K562 (cell line): ENCODE measurements around the gene GTF2A1L. TPM values are rescaled to one million over a fixed set of nuclear protein-coding genes. Genes with fewer than 3 reads are reported as not detected.
"Not testable (repeated sequence)": the region's sequence is repeated elsewhere in the genome, so short reads cannot be mapped to it uniquely, and the experiment has no call there.

Experiments
- ATAC-seq: fragments of 200-7000 bp; cut with Tn5 transposase; 3 replicates; pipeline ENCODE4 v1.9.1; 2020; ENCODE audit warnings: moderate library complexity
- BruUV-seq: library from RNA; stranded (reverse); fragments of 400-500 nt; replicated peaks from 2 replicates; lab custom pipeline; 2021; lab: Mats Ljungman, UMichigan
- CTCF ChIA-PET: fragments of 300-600 bp; formaldehyde crosslinking; extraction: SDS; loops from one replicate; lab custom pipeline; 2021; ENCODE audit warnings: low intra/inter-chr PET ratio; lab: Yijun Ruan, JAX
- POLR2A ChIA-PET: fragments of 300-600, 350-650 bp; sonication (Branson Sonifier 250); formaldehyde crosslinking; extraction: SDS; loops from one replicate; lab custom pipeline; 2021; ENCODE audit warnings: antibody characterized with exemption, inconsistent platforms; lab: Yijun Ruan, JAX
- DNase-seq, 4 experiments: peaks; one replicate each; pipeline versions ENCODE4 v3.0.0 to v3.0.0-alpha.2; 2011 to 2018; ENCODE audit warnings: low spot score in 3 of 4, mixed read lengths in 3 of 4; ENCODE audit errors: extremely low read depth in 1 of 4
- FAIRE-seq: peaks from 2 replicates; lab custom pipeline; 2011; peaks lifted over from hg19 to GRCh38; lab: Jason Lieb, UNC
- H2AFZ ChIP-seq: 2 replicates; pipeline ENCODE4 v1.6.0; 2011; ENCODE audit warnings: low read depth, low read length, control low read depth, inconsistent platforms
- H3K27ac ChIP-seq: fragments of 200-600 bp; 3 replicates; pipeline ENCODE4 v1.8.0; 2011; ENCODE audit warnings: low read depth, mild to moderate bottlenecking, control low read depth, inconsistent platforms, low read length, moderate library complexity, mixed read lengths; ENCODE audit errors: extremely low read depth
- H3K27me3 ChIP-seq, 2 experiments: fragments of 300-600 bp in 1 of 2; 2 replicates in 1 of 2; 3 replicates in 1 of 2; pipeline versions ENCODE4 v1.6.0 to v1.8.0; 2011; ENCODE audit warnings: inconsistent platforms in 2 of 2, low read length in 2 of 2, mild to moderate bottlenecking in 1 of 2, mixed read lengths in 1 of 2, moderate library complexity in 1 of 2; ENCODE audit not compliant: control insufficient read depth in 2 of 2, insufficient read depth in 2 of 2
- H3K36me3 ChIP-seq: fragments of 300-600 bp; 3 replicates; pipeline ENCODE4 v1.8.0; 2011; ENCODE audit warnings: mild to moderate bottlenecking, low read length, inconsistent platforms; ENCODE audit not compliant: control insufficient read depth, insufficient read depth
- H3K4me1 ChIP-seq, 2 experiments: fragments of 200-600 bp in 1 of 2; replicated peaks in 1 of 2; 2 replicates in 1 of 2; 3 replicates in 1 of 2; pipeline versions ENCODE4 v1.5.1 to v1.8.0; 2011; ENCODE audit warnings: inconsistent platforms in 2 of 2, low read length in 2 of 2, mild to moderate bottlenecking in 1 of 2, mixed read lengths in 1 of 2, moderate library complexity in 1 of 2; ENCODE audit not compliant: control insufficient read depth in 2 of 2, insufficient read depth in 2 of 2
- H3K4me2 ChIP-seq: 2 replicates; pipeline ENCODE4 v1.6.1; 2011; ENCODE audit warnings: low read length, control low read depth, inconsistent platforms, mixed read lengths; ENCODE audit not compliant: insufficient read depth
- H3K4me3 ChIP-seq: fragments of 200-600 bp; sonication (generic), shearing (Covaris generic); 2 replicates; pipeline ENCODE4 v1.5.1; 2016; ENCODE audit warnings: control low read depth, inconsistent platforms
- H3K79me2 ChIP-seq: fragments of 200-600 bp; 3 replicates; pipeline ENCODE4 v1.8.0; 2011; ENCODE audit warnings: low read length, inconsistent platforms; ENCODE audit not compliant: control insufficient read depth, insufficient read depth
- H3K9ac ChIP-seq, 2 experiments: 2 replicates each; pipeline versions ENCODE4 v1.6.0 to v1.6.1; 2011; ENCODE audit warnings: low read depth in 2 of 2, low read length in 2 of 2, control low read depth in 1 of 2, inconsistent platforms in 1 of 2, mild to moderate bottlenecking in 1 of 2, mixed read lengths in 1 of 2; ENCODE audit not compliant: insufficient read depth in 1 of 2
- H3K9me1 ChIP-seq: one replicate; pipeline ENCODE4 v1.6.0; 2011; ENCODE audit warnings: inconsistent platforms, mild to moderate bottlenecking, low read length, moderate library complexity; ENCODE audit not compliant: control insufficient read depth, insufficient read depth
- H3K9me3 ChIP-seq: replicated peaks from 2 replicates; pipeline ENCODE4 v1.5.1; 2011; ENCODE audit warnings: low read depth, low read length, inconsistent platforms; ENCODE audit not compliant: control insufficient read depth, insufficient read depth
- H4K20me1 ChIP-seq: replicated peaks from 2 replicates; pipeline ENCODE4 v1.6.1; 2011; ENCODE audit warnings: low read length, inconsistent platforms, mixed read lengths; ENCODE audit not compliant: control insufficient read depth, insufficient read depth
- GABPB2 ChIP-seq: fragments of 250-450 bp; sonication (Bioruptor Pico); conservative IDR thresholded peaks from 2 replicates; pipeline ENCODE4 v1.5.1; 2021; ENCODE audit warnings: mild to moderate bottlenecking
- ZNF146 ChIP-seq: IDR thresholded peaks from one replicate; pipeline ENCODE4 v1.6.1; 2018; ENCODE audit warnings: missing compliant biosample characterization; ENCODE audit not compliant: unreplicated experiment
- WGBS: fragments of 100-300 bp; shearing (Covaris generic); methylation state at CpG from one replicate; pipeline ENCODE4 v1.1.6; 2016; ENCODE audit warnings: low coverage, mixed read lengths; ENCODE audit not compliant: insufficient coverage; ENCODE audit errors: missing lambda C conversion rate; 5-methylcytosine and 5-hydroxymethylcytosine counted together
- in situ Hi-C: fragments of 300-500 bp; cut with MboI; formaldehyde crosslinking; loops from 4 replicates; pipeline ENCODE4 v1.15.0; 2018; ENCODE audit warnings: inconsistent platforms, mixed read lengths
- intact Hi-C: fragments of 100-400 bp; cut with micrococcal nuclease; formaldehyde crosslinking; loops from 2 replicates; pipeline ENCODE4 v1.14.2; 2022
- polyA plus RNA-seq, 8 experiments: library from polyadenylated mRNA; depleted of rRNA in 4 of 8; stranded (reverse) in 5 of 8; unstranded in 3 of 8; fragments of >200 nt; fragmentation: Nextera tagmentation in 2 of 8; fragmentation: Illumina TruSeq in 1 of 8; extraction: Ambion mirVana in 2 of 8; extraction: Trizol in 1 of 8; gene quantifications; 2 replicates each; pipeline versions ENCODE4 v1.2.1 to v1.2.3, GENCODE V29; 2011 to 2014; ENCODE audit warnings: inconsistent platforms in 1 of 8, missing spikeins in 1 of 8
- total RNA-seq, 7 experiments: library from RNA; depleted of rRNA in 6 of 7; stranded (reverse); fragments of >200 nt in 6 of 7; fragmentation: Illumina TruSeq in 2 of 7; extraction: Trizol in 2 of 7; gene quantifications; 2 replicates each; pipeline versions ENCODE4 v1.2.1 to v1.2.3, GENCODE V29; 2011 to 2021; ENCODE audit warnings: low replicate concordance in 1 of 7
- TF ChIP-seq, protein P1 (sequence below), 2 experiments: IDR thresholded peaks in 1 of 2; conservative IDR thresholded peaks in 1 of 2; 2 replicates each; pipeline ENCODE4 v1.6.1; 2016; ENCODE audit warnings: low read depth in 2 of 2, mild to moderate bottlenecking in 1 of 2, missing compliant biosample characterization in 1 of 2, missing genetic modification characterization in 1 of 2, moderate library complexity in 1 of 2
- TF ChIP-seq, protein P2 (sequence below), 3 experiments: fragments of 200-800 bp in 1 of 3; fragments of 250-450 bp in 1 of 3; fragments of 450-650 bp in 1 of 3; sonication (Bioruptor Pico) in 1 of 3; sonication (Bioruptor generic) in 1 of 3; formaldehyde crosslinking in 1 of 3; IDR thresholded peaks; 2 replicates each; pipeline versions ENCODE4 v1.6.1 to v1.8.0; 2016 to 2022; ENCODE audit warnings: mild to moderate bottlenecking in 2 of 3, missing genetic modification characterization in 2 of 3, missing compliant biosample characterization in 1 of 3, moderate library complexity in 1 of 3
- TF ChIP-seq, protein P3 (sequence below): IDR thresholded peaks from 2 replicates; pipeline ENCODE4 v1.6.1; 2011; ENCODE audit not compliant: insufficient read length; ENCODE audit errors: extremely low read depth

GTF2A1L gene
- total and polyA plus RNA-seq, 9 of the 15 experiments (the other 6 are each of a cell fraction or from before 2014, with no cell fraction given), result 0.05 to 0.35 (median 0.12) TPM; not detected in 5

GRCh38 chr2:48614581-48614980 is 3.1 kb upstream of the GTF2A1L start:
- H3K4me1 ChIP-seq, H3K4me2 ChIP-seq, H3K79me2 ChIP-seq, H4K20me1 ChIP-seq, DNase-seq, BruUV-seq, H3K9ac ChIP-seq, H3K27ac ChIP-seq, H3K9me3 ChIP-seq, H2AFZ ChIP-seq, H3K36me3 ChIP-seq, ATAC-seq, CTCF ChIA-PET, POLR2A ChIA-PET, intact Hi-C loops, FAIRE-seq, H3K27me3 ChIP-seq, H3K9me1 ChIP-seq, H3K4me3 ChIP-seq: not testable (repeated sequence)
- WGBS, result 85% methylated on average over 4 of the region's 35 CpGs
- in situ Hi-C loops, result loop anchor here (25.0 kb wide), 1 partner anchor 1873 kb away; no protein-coding TSS in a partner anchor

- in situ Hi-C loops, result loop anchor here (25.0 kb wide), 1 partner anchor 1868 kb away; no protein-coding TSS in a partner anchor
- peaks cover 0 to 4% of the 10 kb centered on the region in 2 experiments; a peak in 1 of 5 replicates for H3K4me1 ChIP-seq
- DNase-seq, result no peak
- BruUV-seq, result no TSS peak
- no peaks in the 10 kb centered on the region for H3K9me3 ChIP-seq
- H3K4me3 ChIP-seq, result no peak overlapping the region
- ChIA-PET POLR2A (interaction anchor here (0.6 to 1.0 kb wide), 2 partner anchors 27 to 58 kb away, joined by 3 read pairs; no protein-coding TSS in a partner anchor), CTCF (no interaction called here)
- no peak for FAIRE-seq
- H2AFZ ChIP-seq, result no peak overlapping the region
- no peak for ATAC-seq
- H3K9me1 ChIP-seq, result no peaks in the 10 kb centered on the region
- no peak overlapping the region for H3K9ac ChIP-seq
- no peaks in the 10 kb centered on the region for H3K36me3 ChIP-seq
- WGBS, result 70% methylated on average over 2 of the region's 2 CpGs
- intact Hi-C loops, result no loop called here
- no peaks in the 10 kb centered on the region for H4K20me1 ChIP-seq
- H3K27ac ChIP-seq, result no peak overlapping the region
- no peaks in the 10 kb centered on the region for H3K27me3 ChIP-seq
- no peaks in the 10 kb centered on the region for H3K79me2 ChIP-seq
- no peak overlapping the region for H3K4me2 ChIP-seq
- TF ChIP-seq GABPB2 (CRISPR knock-in tag) (no peak), ZNF146 (CRISPR knock-in tag) (no peak)
- TF ChIP-seq, protein P1, sequence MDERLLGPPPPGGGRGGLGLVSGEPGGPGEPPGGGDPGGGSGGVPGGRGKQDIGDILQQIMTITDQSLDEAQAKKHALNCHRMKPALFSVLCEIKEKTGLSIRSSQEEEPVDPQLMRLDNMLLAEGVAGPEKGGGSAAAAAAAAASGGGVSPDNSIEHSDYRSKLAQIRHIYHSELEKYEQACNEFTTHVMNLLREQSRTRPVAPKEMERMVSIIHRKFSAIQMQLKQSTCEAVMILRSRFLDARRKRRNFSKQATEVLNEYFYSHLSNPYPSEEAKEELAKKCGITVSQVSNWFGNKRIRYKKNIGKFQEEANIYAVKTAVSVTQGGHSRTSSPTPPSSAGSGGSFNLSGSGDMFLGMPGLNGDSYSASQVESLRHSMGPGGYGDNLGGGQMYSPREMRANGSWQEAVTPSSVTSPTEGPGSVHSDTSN (CRISPR knock-in tag; IDR thresholded peaks at IDR 0.05; ENCODE audit: low read depth), result no peak
- TF ChIP-seq, protein P1 (tag; conservative IDR thresholded peaks at IDR 0.05; ENCODE audit: low read depth), result no peak
- TF ChIP-seq, protein P2, sequence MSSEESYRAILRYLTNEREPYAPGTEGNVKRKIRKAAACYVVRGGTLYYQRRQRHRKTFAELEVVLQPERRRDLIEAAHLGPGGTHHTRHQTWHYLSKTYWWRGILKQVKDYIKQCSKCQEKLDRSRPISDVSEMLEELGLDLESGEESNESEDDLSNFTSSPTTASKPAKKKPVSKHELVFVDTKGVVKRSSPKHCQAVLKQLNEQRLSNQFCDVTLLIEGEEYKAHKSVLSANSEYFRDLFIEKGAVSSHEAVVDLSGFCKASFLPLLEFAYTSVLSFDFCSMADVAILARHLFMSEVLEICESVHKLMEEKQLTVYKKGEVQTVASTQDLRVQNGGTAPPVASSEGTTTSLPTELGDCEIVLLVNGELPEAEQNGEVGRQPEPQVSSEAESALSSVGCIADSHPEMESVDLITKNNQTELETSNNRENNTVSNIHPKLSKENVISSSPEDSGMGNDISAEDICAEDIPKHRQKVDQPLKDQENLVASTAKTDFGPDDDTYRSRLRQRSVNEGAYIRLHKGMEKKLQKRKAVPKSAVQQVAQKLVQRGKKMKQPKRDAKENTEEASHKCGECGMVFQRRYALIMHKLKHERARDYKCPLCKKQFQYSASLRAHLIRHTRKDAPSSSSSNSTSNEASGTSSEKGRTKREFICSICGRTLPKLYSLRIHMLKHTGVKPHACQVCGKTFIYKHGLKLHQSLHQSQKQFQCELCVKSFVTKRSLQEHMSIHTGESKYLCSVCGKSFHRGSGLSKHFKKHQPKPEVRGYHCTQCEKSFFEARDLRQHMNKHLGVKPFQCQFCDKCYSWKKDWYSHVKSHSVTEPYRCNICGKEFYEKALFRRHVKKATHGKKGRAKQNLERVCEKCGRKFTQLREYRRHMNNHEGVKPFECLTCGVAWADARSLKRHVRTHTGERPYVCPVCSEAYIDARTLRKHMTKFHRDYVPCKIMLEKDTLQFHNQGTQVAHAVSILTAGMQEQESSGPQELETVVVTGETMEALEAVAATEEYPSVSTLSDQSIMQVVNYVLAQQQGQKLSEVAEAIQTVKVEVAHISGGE (CRISPR knock-in tag; IDR thresholded peaks at IDR 0.05), result no peak
- TF ChIP-seq, protein P3, sequence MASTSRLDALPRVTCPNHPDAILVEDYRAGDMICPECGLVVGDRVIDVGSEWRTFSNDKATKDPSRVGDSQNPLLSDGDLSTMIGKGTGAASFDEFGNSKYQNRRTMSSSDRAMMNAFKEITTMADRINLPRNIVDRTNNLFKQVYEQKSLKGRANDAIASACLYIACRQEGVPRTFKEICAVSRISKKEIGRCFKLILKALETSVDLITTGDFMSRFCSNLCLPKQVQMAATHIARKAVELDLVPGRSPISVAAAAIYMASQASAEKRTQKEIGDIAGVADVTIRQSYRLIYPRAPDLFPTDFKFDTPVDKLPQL, result no peak
These were observed 1.9 kb downstream of the GTF2A1L start for GRCh38 chr2:48619526-48619925.
